Naive thymus-derived CD4-positive, alpha-beta T cell (primary cell): Measurements from ENCODE around the gene CUEDC1. TPM values are rescaled to one million over a fixed set of nuclear protein-coding genes. Genes with fewer than 3 reads are reported as not detected.

ENCODE experiments used
- ATAC-seq: fragments of 150-1000 bp; cut with Tn5 transposase; 2 replicates; pipeline ENCODE4 v1.10.0; 2021; ENCODE audit warnings: mild to moderate bottlenecking, moderate library complexity
- CTCF ChIA-PET: fragments of 350-600 bp; sonication (Branson Sonifier 250); formaldehyde crosslinking; loops from one replicate; lab custom pipeline; 2021; ENCODE audit warnings: antibody characterized with exemption; lab: Charles Lee
- POLR2A ChIA-PET: fragments of 350-600 bp; sonication (Branson Sonifier 250); formaldehyde crosslinking; loops from one replicate; lab custom pipeline; 2021; ENCODE audit warnings: antibody characterized with exemption, inconsistent platforms; lab: Charles Lee
- DNase-seq, 9 donors: peaks; one replicate each; pipeline versions ENCODE4 v3.0.0 to v3.0.0-alpha.2; 2020 to 2022; ENCODE audit warnings: mixed read lengths in 1 of 9
- H3K27ac ChIP-seq: one replicate; pipeline ENCODE4 v1.7.0; 2013; ENCODE audit warnings: mild to moderate bottlenecking, low read depth, low read length, moderate library complexity
- H3K27me3 ChIP-seq, 2 donors: one replicate each; pipeline ENCODE4 v1.7.0; 2013; ENCODE audit warnings: low read length in 2 of 2, mild to moderate bottlenecking in 2 of 2, moderate library complexity in 2 of 2; ENCODE audit not compliant: control insufficient read depth in 2 of 2, insufficient read depth in 2 of 2
- H3K36me3 ChIP-seq, 3 experiments: 1 replicate in 2 of 3; 2 replicates in 1 of 3; pipeline ENCODE4 v1.7.0; 2013; ENCODE audit warnings: low read length in 3 of 3, mild to moderate bottlenecking in 3 of 3, moderate library complexity in 1 of 3; ENCODE audit not compliant: insufficient read depth in 3 of 3, control insufficient read depth in 2 of 3
- H3K4me1 ChIP-seq, 2 donors: one replicate each; pipeline ENCODE4 v1.7.0; 2013; ENCODE audit warnings: low read length in 2 of 2, mild to moderate bottlenecking in 2 of 2, moderate library complexity in 1 of 2; ENCODE audit not compliant: control insufficient read depth in 2 of 2, insufficient read depth in 2 of 2
- H3K4me3 ChIP-seq: 2 replicates; pipeline ENCODE4 v1.7.0; 2013; ENCODE audit warnings: mild to moderate bottlenecking, low read length
- H3K9me3 ChIP-seq, 3 experiments: 1 replicate in 2 of 3; 2 replicates in 1 of 3; pipeline ENCODE4 v1.7.0; 2013; ENCODE audit warnings: low read length in 3 of 3; ENCODE audit not compliant: control insufficient read depth in 2 of 3
- H3K27ac Mint-ChIP-seq, 9 donors: one replicate each; pipeline ENCODE4 v1.8.0; 2020 to 2022; ENCODE audit warnings: mixed read lengths in 9 of 9, mild to moderate bottlenecking in 8 of 9, moderate library complexity in 5 of 9, inconsistent platforms in 2 of 9
- H3K27me3 Mint-ChIP-seq, 5 donors: one replicate each; pipeline ENCODE4 v1.8.0; 2021 to 2022; ENCODE audit warnings: mixed read lengths in 5 of 5, mild to moderate bottlenecking in 1 of 5
- H3K36me3 Mint-ChIP-seq, 5 donors: one replicate each; pipeline ENCODE4 v1.8.0; 2020 to 2022; ENCODE audit warnings: mixed read lengths in 5 of 5, mild to moderate bottlenecking in 3 of 5, inconsistent platforms in 1 of 5
- H3K4me1 Mint-ChIP-seq, 7 donors: one replicate each; pipeline ENCODE4 v1.8.0; 2020 to 2022; ENCODE audit warnings: mixed read lengths in 7 of 7, mild to moderate bottlenecking in 3 of 7, inconsistent platforms in 1 of 7
- H3K4me3 Mint-ChIP-seq, 10 donors: one replicate each; pipeline ENCODE4 v1.8.0; 2020 to 2022; ENCODE audit warnings: mild to moderate bottlenecking in 10 of 10, mixed read lengths in 10 of 10, moderate library complexity in 6 of 10, inconsistent platforms in 2 of 10
- H3K9me3 Mint-ChIP-seq, 11 donors: one replicate each; pipeline ENCODE4 v1.8.0; 2020 to 2022; ENCODE audit warnings: mixed read lengths in 11 of 11, mild to moderate bottlenecking in 4 of 11, inconsistent platforms in 1 of 11, moderate library complexity in 1 of 11
- intact Hi-C, 2 donors: fragments of 100-400 bp; cut with micrococcal nuclease; formaldehyde crosslinking; loops; one replicate each; pipeline ENCODE4 v1.15.1; 2023
- polyA plus RNA-seq, 2 donors: library from polyadenylated mRNA; unstranded; fragments of 300-500 nt; fragmentation: Illumina TruSeq; gene quantifications; one replicate each; pipeline ENCODE4 v1.2.3, GENCODE V29; 2021
- total RNA-seq, 6 experiments: library from RNA in 5 of 6; stranded (reverse) in 5 of 6; gene quantifications; 1 replicate in 5 of 6; 2 replicates in 1 of 6; pipeline ENCODE4 v1.2.3 and lab custom pipeline; 2021 to 2026

CUEDC1 gene
- total and polyA plus RNA-seq, 7 experiments from 2014 or later, result 0.10 to 7.7 (median 1.0) TPM; not detected in 2

- Histone ChIP-seq H3K4me3 (no peak overlapping the region), H3K27ac (peak overlapping the region; percentile 34), H3K4me1 (peaks cover 4 to 24% of the 10 kb centered on the region in 2 donors), H3K9me3 (no peaks in the 10 kb centered on the region), H3K27me3 (no peaks in the 10 kb centered on the region), H3K36me3 (no peaks in the 10 kb centered on the region)
- Mint-ChIP-seq H3K9me3 (peaks cover 0 to 4% (median 0%) of the 10 kb centered on the region in 11 donors), H3K36me3 (peaks cover 0 to 5% (median 0%) of the 10 kb centered on the region in 5 donors), H3K4me3 (peak overlapping the region in 4 of 10 donors; percentile 24 to 45 (median 38)), H3K27ac (peak overlapping the region; percentile 22 to 90 (median 76)), H3K4me1 (peaks cover 18 to 64% (median 57%) of the 10 kb centered on the region in 7 donors), H3K27me3 (no peaks in the 10 kb centered on the region)
- intact Hi-C loops, result no loop called here
- ChIA-PET CTCF (interaction anchor here (0.5 to 2.1 kb wide), 2 partner anchors 8 to 129 kb away, joined by 5 to 6 read pairs; no protein-coding TSS in a partner anchor), POLR2A (interaction anchor here (0.7 to 11.2 kb wide), 8 partner anchors 9 to 142 kb away, joined by 3 to 113 read pairs (median 4); partner anchors contain the start of gene SRSF1)
- DNase-seq (no peak), ATAC-seq (no peak)
These were observed 38.5 kb upstream of the CUEDC1 start for GRCh38 chr17:57993471-57994365.

- Histone ChIP-seq H3K36me3 (peaks cover 0 to 8% (median 0%) of the 10 kb centered on the region in 3 experiments), H3K9me3 (no peaks in the 10 kb centered on the region), H3K27me3 (no peaks in the 10 kb centered on the region), H3K27ac (no peak overlapping the region), H3K4me1 (peaks cover 10 to 24% of the 10 kb centered on the region in 2 donors), H3K4me3 (no peak overlapping the region)
- DNase-seq, result no peak
- Mint-ChIP-seq H3K9me3 (peaks cover 0 to 4% (median 0%) of the 10 kb centered on the region in 11 donors), H3K4me3 (no peak overlapping the region), H3K4me1 (peaks cover 21 to 72% (median 63%) of the 10 kb centered on the region in 7 donors), H3K27me3 (no peaks in the 10 kb centered on the region), H3K27ac (peak overlapping the region in 5 of 9 donors; percentile 53 to 90 (median 69)), H3K36me3 (peaks cover 0 to 4% (median 0%) of the 10 kb centered on the region in 5 donors)
- intact Hi-C loops, result no loop called here
- ChIA-PET CTCF (interaction anchor here (2.2 to 4.6 kb wide), 2 partner anchors 8 to 134 kb away, joined by 6 to 45 read pairs; no protein-coding TSS in a partner anchor), POLR2A (interaction anchor here (1.1 to 11.2 kb wide), 7 partner anchors 7 to 142 kb away, joined by 3 to 113 read pairs (median 17); partner anchors contain the start of genes DYNLL2, MRPS23 and SRSF1)
- no peak for ATAC-seq
These were observed 36.3 kb upstream of the CUEDC1 start for GRCh38 chr17:57991537-57991936.

DNA sequence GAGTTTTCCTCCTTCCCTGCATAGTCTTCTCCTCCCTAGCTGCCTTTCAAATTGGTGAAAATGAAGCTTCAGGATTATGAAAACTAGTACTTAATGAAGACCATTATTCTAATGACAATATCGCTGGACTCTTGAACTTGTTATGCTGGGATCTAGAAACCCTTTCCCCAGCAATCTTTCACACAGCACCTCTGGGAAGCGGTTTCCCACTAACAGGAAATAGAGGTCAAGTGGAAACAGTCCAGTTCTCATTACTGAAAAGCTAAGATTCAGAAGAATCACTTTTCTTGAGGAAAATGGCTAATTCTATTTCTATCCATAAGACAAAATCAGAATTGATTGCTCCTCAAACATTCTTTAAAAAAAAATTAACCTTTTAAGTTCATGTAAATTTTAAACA, 34.8 kb upstream of the CUEDC1 start:
- peak overlapping the region; percentile 24 to 95 (median 88) for H3K27ac Mint-ChIP-seq
- CTCF ChIA-PET, result interaction anchor here (0.9 to 4.6 kb wide), 4 partner anchors 10 to 132 kb away, joined by 3 to 45 read pairs (median 5); no protein-coding TSS in a partner anchor
- Histone ChIP-seq H3K27ac (no peak overlapping the region), H3K9me3 (no peaks in the 10 kb centered on the region), H3K4me3 (no peak overlapping the region), H3K4me1 (peaks cover 22 to 32% of the 10 kb centered on the region in 2 donors), H3K27me3 (no peaks in the 10 kb centered on the region), H3K36me3 (peaks cover 0 to 8% (median 0%) of the 10 kb centered on the region in 3 experiments)
- peaks cover 29 to 80% (median 71%) of the 10 kb centered on the region in 7 donors for H3K4me1 Mint-ChIP-seq
- no peak for ATAC-seq
- no peak for DNase-seq
- H3K4me3 Mint-ChIP-seq, result peak overlapping the region in 9 of 10 donors; percentile 53 to 96 (median 63)
- intact Hi-C loops, result no loop called here
- peaks cover 0 to 3% (median 0%) of the 10 kb centered on the region in 11 donors for H3K9me3 Mint-ChIP-seq
- peaks cover 0 to 4% (median 0%) of the 10 kb centered on the region in 5 donors for H3K36me3 Mint-ChIP-seq
- H3K27me3 Mint-ChIP-seq, result no peaks in the 10 kb centered on the region
- POLR2A ChIA-PET, result interaction anchor here (0.6 to 11.2 kb wide), 9 partner anchors 8 to 140 kb away, joined by 3 to 113 read pairs (median 7); partner anchors contain the start of genes DYNLL2, MRPS23 and SRSF1

GRCh38 chr17:57988301-57989250, 33.4 kb upstream of the CUEDC1 start:
- Histone ChIP-seq H3K4me3 (peak overlapping the region; percentile 94), H3K9me3 (no peaks in the 10 kb centered on the region), H3K27ac (peak overlapping the region; percentile 87), H3K4me1 (peaks cover 37 to 42% of the 10 kb centered on the region in 2 donors), H3K27me3 (no peaks in the 10 kb centered on the region), H3K36me3 (peaks cover 0 to 11% (median 0%) of the 10 kb centered on the region in 3 experiments)
- Mint-ChIP-seq H3K9me3 (peaks cover 0 to 3% (median 0%) of the 10 kb centered on the region in 11 donors), H3K27ac (peak overlapping the region; percentile 90 to 97 (median 95)), H3K27me3 (no peaks in the 10 kb centered on the region), H3K36me3 (peaks cover 0 to 6% (median 1%) of the 10 kb centered on the region in 5 donors), H3K4me1 (peaks cover 39 to 81% (median 72%) of the 10 kb centered on the region in 7 donors), H3K4me3 (peak overlapping the region; percentile 92 to 96 (median 95))
- POLR2A ChIA-PET, result interaction anchor here (0.5 to 11.2 kb wide), 8 partner anchors 10 to 168 kb away, joined by 3 to 113 read pairs (median 12); partner anchors contain the start of genes DYNLL2, MRPS23 and SRSF1
- intact Hi-C loops, result loop anchor here (1.0 to 5.0 kb wide), 5 partner anchors 10 to 1076 kb away; partner anchors contain the start of genes MRPS23 (in 2 of the 2), SRSF1 (in 1 of the 2) and TRIM25 (in 1 of the 2)
- DNase-seq, result peak; percentile 58 to 85 (median 73)
- CTCF ChIA-PET, result interaction anchor here (4.6 kb wide), 1 partner anchor 11 kb away, joined by 45 read pairs; no protein-coding TSS in a partner anchor
- peak; percentile 85 for ATAC-seq

GRCh38 chr17:57987581-57988300, 32.5 kb upstream of the CUEDC1 start, which contains the start of gene VEZF1:
TSS of gene VEZF1 (minus strand) at chr17:57988254. CDS start at chr17:57988111, 143 bp downstream.
- DNase-seq (peak in 7 of 9 donors; percentile 65 to 78 (median 75)), ATAC-seq (peak; percentile 84)
- peaks cover 0 to 3% (median 0%) of the 10 kb centered on the region in 11 donors for H3K9me3 Mint-ChIP-seq
- H3K36me3 ChIP-seq, result peaks cover 0 to 19% (median 0%) of the 10 kb centered on the region in 3 experiments
- peaks cover 45 to 81% (median 75%) of the 10 kb centered on the region in 7 donors for H3K4me1 Mint-ChIP-seq
- no peaks in the 10 kb centered on the region for H3K27me3 Mint-ChIP-seq
- ChIA-PET POLR2A (interaction anchor here (0.5 to 11.2 kb wide), 11 partner anchors 7 to 169 kb away, joined by 3 to 113 read pairs (median 7); partner anchors contain the start of genes DYNLL2, MRPS23 and SRSF1), CTCF (interaction anchor here (1.0 to 4.6 kb wide), 2 partner anchors 12 kb away, joined by 8 to 45 read pairs; no protein-coding TSS in a partner anchor)
- H3K27ac Mint-ChIP-seq, result peak within 1 kb of the TSS; percentile 90 to 98 (median 95)
- H3K27me3 ChIP-seq, result no peaks in the 10 kb centered on the region
- peaks cover 39 to 45% of the 10 kb centered on the region in 2 donors for H3K4me1 ChIP-seq
- H3K4me3 ChIP-seq, result peak within 1 kb of the TSS; percentile 94
- H3K9me3 ChIP-seq, result no peaks in the 10 kb centered on the region
- intact Hi-C loops, result loop anchor here (1.0 to 5.0 kb wide), 6 partner anchors 11 to 1075 kb away; partner anchors contain the start of genes MRPS23 (in 2 of the 2), SRSF1 (in 2 of the 2) and TRIM25 (in 1 of the 2)
- peak within 1 kb of the TSS; percentile 92 to 96 (median 95) for H3K4me3 Mint-ChIP-seq
- peak within 1 kb of the TSS; percentile 87 for H3K27ac ChIP-seq
- peaks cover 0 to 8% (median 3%) of the 10 kb centered on the region in 5 donors for H3K36me3 Mint-ChIP-seq
